ENCODE results near the gene SEC14L1. TPM values are rescaled to one million over a fixed set of nuclear protein-coding genes. Genes with fewer than 3 reads are reported as not detected.

Gene SEC14L1
- total RNA-seq, 2 donors from 2014 or later: 48.2 to 54.0 TPM

DNA sequence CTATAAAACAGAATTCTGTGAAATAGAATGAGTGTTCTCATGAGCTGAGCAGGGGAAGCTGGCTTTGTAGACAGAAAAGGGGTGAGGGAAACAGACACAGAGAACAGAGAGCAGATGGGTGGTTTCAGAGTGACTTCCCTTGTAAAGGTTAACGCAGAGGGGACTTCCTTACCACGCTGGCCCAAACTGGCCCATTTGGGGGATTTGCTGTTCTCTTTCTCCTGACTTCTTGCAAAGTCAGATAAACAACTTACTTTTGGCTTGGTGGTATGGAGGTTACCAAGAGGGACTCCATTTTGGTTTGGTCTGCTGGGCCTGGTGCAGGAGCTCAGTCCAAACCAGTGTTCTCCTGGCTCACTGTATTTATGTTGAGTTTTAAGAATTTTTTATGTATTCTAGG, 48.4 kb downstream of the SEC14L1 start:
- no peak for DNase-seq (ENCODE audit: low spot score)
- Histone ChIP-seq H3K27ac (no peak overlapping the region), H3K27me3 (no peaks in the 10 kb centered on the region), H3K4me1 (peaks cover 0 to 46% of the 10 kb centered on the region in 2 donors), H3K9me3 (no peaks in the 10 kb centered on the region), H3K4me3 (no peak overlapping the region), H3K36me3 (peaks cover 20% of the 10 kb centered on the region)
- TF ChIP-seq, protein P1, sequence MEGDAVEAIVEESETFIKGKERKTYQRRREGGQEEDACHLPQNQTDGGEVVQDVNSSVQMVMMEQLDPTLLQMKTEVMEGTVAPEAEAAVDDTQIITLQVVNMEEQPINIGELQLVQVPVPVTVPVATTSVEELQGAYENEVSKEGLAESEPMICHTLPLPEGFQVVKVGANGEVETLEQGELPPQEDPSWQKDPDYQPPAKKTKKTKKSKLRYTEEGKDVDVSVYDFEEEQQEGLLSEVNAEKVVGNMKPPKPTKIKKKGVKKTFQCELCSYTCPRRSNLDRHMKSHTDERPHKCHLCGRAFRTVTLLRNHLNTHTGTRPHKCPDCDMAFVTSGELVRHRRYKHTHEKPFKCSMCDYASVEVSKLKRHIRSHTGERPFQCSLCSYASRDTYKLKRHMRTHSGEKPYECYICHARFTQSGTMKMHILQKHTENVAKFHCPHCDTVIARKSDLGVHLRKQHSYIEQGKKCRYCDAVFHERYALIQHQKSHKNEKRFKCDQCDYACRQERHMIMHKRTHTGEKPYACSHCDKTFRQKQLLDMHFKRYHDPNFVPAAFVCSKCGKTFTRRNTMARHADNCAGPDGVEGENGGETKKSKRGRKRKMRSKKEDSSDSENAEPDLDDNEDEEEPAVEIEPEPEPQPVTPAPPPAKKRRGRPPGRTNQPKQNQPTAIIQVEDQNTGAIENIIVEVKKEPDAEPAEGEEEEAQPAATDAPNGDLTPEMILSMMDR (IDR thresholded peaks at IDR 0.05): no peak

GRCh38 chr17:77190576-77190975, 49.8 kb downstream of the SEC14L1 start:
- DNase-seq (ENCODE audit: low spot score): no peak
- Histone ChIP-seq H3K27ac (no peak overlapping the region), H3K36me3 (peaks cover 35% of the 10 kb centered on the region), H3K9me3 (no peaks in the 10 kb centered on the region), H3K4me3 (no peak overlapping the region), H3K4me1 (peaks cover 0 to 32% of the 10 kb centered on the region in 2 donors), H3K27me3 (no peaks in the 10 kb centered on the region)
- TF ChIP-seq, protein P1 (IDR thresholded peaks at IDR 0.05): no peak

DNA sequence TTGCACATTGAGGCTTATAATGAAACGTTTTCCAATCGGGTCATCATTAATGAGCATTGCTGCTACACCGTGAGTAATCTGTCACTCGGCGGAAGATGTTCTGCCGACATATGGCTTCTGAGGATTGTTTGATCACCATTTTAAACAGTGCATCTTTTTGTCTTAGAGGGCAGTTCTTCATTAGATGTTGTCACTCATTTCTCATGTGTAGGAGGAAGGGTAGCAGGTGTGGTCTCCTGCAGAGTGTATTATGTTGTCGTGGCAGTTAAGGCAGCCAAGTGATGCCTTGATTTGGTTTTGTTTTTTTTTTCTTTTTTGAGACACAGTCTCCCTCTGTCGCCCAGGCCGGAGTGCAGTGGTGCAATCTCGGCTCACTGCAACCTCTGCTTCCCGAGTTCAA, 50.5 kb downstream of the SEC14L1 start:
- DNase-seq (ENCODE audit: low spot score): no peak
- Histone ChIP-seq H3K4me3 (no peak overlapping the region), H3K27me3 (no peaks in the 10 kb centered on the region), H3K4me1 (peaks cover 0 to 25% of the 10 kb centered on the region in 2 donors), H3K27ac (no peak overlapping the region), H3K36me3 (peaks cover 41% of the 10 kb centered on the region), H3K9me3 (no peaks in the 10 kb centered on the region)
- TF ChIP-seq, protein P1 (IDR thresholded peaks at IDR 0.05): no peak

DNA sequence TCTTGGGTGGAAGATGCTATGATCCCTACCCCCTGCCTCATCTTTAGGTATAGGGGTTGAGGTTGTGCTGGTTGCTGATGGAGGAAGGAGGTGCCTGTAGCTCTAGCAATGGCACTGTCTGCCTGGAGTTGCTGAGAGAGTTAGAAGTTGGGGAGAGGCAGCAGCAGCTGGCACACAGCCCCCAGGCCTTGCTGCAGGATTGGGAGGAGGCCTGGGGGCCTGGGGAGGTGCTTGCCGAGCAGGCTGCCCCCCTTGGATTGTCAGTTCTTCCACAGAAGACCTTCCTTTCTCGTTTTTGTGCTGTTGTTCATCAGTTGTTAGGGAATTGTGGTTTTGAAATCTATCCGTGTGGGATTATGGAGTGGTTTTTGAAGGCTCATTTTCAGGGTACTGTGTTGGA, 52.9 kb downstream of the SEC14L1 start:
- Histone ChIP-seq H3K27ac (no peak overlapping the region), H3K4me3 (no peak overlapping the region), H3K4me1 (peaks cover 0 to 6% of the 10 kb centered on the region in 2 donors), H3K36me3 (peaks cover 65% of the 10 kb centered on the region), H3K9me3 (no peaks in the 10 kb centered on the region), H3K27me3 (no peaks in the 10 kb centered on the region)
- TF ChIP-seq, protein P1 (IDR thresholded peaks at IDR 0.05): no peak
- no peak for DNase-seq (ENCODE audit: low spot score)

DNA sequence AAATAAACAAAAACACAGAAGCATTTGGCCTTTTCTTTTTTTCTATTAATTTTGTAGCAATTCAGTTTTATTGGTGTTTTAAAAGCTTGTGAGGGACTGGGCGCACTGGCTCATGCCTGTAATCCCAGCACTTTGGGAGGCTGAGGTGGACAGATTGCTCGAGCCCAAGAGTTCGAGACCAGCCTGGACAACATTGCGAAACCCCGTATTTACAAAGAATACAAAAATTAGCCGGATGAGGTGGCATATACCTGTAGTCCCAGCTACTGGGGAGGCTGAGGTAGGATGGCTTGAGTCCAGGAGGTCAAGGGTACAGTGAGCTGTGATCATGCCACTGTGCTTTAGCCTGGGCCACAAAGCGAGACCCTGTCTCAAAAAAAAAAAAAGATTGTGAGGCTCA, 53.4 kb downstream of the SEC14L1 start:
- Histone ChIP-seq H3K9me3 (no peaks in the 10 kb centered on the region), H3K36me3 (peaks cover 70% of the 10 kb centered on the region), H3K27me3 (no peaks in the 10 kb centered on the region), H3K4me1 (peaks cover 0 to 1% of the 10 kb centered on the region in 2 donors), H3K4me3 (no peak overlapping the region), H3K27ac (no peak overlapping the region)
- no peak for DNase-seq (ENCODE audit: low spot score)
- TF ChIP-seq, protein P1 (IDR thresholded peaks at IDR 0.05): no peak

DNA sequence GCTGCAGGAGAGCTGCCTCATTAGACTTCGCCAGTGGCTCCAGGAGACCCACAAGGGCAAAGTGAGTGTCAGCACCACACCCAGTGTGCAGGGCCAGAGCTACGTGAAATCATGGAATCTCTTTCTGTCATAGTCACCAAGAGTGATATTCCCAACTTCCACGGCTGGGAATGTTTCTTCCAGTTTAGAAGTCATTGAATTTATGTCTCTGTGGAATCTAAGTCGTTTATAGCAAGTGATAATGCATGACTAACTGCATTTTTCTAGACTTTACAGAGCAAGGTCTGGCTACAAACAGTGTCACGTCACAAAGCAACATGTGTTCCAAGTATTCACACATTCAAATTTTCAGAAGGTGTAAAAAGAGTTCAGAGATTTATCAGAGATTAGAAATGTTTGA, 55.5 kb downstream of the SEC14L1 start:
- peaks cover 89% of the 10 kb centered on the region for H3K36me3 ChIP-seq

More for the DNA sequence above, 55.5 kb downstream of the SEC14L1 start:
- no peak for DNase-seq (ENCODE audit: low spot score)
- TF ChIP-seq, protein P1 (IDR thresholded peaks at IDR 0.05): no peak
- Histone ChIP-seq H3K27me3 (no peaks in the 10 kb centered on the region), H3K27ac (no peak overlapping the region), H3K4me3 (no peak overlapping the region), H3K4me1 (no peaks in the 10 kb centered on the region), H3K9me3 (no peaks in the 10 kb centered on the region)

All from right atrium auricular region (tissue), 2 donors.